Tibial nerve (tissue), 4 donors: ENCODE measurements around the gene ACBD6.

Source experiments
- EP300 ChIP-seq, 2 donors: sonication (generic); formaldehyde crosslinking; IDR thresholded peaks; one replicate each; pipeline ENCODE4 v1.6.1; 2017; ENCODE audit warnings: antibody characterized with exemption in 2 of 2, mild to moderate bottlenecking in 1 of 2
- POLR2A ChIP-seq, 2 donors: fragments of 450-650 bp; IDR thresholded peaks; one replicate each; pipeline ENCODE4 v1.6.1; 2017; ENCODE audit warnings: antibody characterized with exemption in 2 of 2, mild to moderate bottlenecking in 2 of 2, moderate library complexity in 2 of 2
- TF ChIP-seq, protein P1 (sequence below), 5 experiments: fragments of 200-600 bp in 3 of 5; fragments of 450-650 bp in 2 of 5; sonication (generic) in 3 of 5; IDR thresholded peaks; one replicate each; pipeline ENCODE4 v1.5.1; 2016 to 2019; ENCODE audit warnings: antibody characterized with exemption in 5 of 5, mild to moderate bottlenecking in 3 of 5, moderate library complexity in 2 of 5

DNA sequence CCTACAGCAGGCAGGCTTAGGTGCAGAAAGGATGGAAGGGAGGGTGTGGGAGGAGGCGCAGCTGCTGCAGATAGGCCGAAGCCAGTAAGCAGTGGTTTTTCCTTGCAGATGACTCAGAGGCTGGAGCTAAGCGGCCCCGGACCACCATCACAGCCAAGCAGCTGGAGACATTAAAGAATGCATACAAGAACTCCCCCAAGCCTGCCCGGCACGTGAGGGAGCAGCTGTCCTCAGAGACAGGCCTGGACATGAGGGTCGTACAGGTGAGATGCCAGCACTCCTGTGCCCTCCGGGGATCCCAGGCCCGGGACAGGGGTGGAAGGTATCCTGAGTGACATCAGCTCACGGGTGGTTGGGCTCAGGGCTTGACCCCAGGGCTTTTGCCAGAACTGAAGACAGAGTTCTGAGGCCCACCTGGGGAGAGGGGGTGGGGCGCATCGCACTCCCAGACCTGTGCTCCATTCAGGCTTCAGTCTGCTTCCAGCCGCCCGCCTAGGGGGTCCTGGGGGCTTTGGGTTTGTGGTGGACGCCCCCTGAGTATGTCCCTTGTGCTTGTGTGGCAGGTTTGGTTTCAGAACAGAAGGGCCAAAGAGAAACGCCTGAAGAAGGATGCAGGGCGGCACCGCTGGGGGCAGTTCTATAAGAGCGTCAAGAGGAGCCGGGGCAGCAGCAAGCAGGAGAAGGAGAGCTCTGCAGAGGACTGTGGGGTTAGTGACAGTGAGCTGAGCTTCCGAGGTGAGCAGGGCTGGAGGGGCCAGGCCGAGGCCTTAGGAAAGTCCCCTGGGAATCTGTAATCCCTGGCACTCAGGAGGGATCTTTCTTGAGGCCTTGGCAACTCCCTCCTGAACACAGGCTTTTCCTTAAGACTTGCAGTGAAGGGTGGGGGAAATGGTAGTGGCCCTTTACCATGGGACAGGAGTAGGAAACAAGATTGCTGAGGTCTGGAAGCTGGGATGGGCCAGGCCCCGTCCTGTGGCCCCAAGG is 230.8 kb downstream of the ACBD6 start:
- TF ChIP-seq, protein P1, sequence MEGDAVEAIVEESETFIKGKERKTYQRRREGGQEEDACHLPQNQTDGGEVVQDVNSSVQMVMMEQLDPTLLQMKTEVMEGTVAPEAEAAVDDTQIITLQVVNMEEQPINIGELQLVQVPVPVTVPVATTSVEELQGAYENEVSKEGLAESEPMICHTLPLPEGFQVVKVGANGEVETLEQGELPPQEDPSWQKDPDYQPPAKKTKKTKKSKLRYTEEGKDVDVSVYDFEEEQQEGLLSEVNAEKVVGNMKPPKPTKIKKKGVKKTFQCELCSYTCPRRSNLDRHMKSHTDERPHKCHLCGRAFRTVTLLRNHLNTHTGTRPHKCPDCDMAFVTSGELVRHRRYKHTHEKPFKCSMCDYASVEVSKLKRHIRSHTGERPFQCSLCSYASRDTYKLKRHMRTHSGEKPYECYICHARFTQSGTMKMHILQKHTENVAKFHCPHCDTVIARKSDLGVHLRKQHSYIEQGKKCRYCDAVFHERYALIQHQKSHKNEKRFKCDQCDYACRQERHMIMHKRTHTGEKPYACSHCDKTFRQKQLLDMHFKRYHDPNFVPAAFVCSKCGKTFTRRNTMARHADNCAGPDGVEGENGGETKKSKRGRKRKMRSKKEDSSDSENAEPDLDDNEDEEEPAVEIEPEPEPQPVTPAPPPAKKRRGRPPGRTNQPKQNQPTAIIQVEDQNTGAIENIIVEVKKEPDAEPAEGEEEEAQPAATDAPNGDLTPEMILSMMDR (IDR thresholded peaks at IDR 0.05), result no peak
- TF ChIP-seq POLR2A (IDR thresholded peaks at IDR 0.05) (no peak), EP300 (IDR thresholded peaks at IDR 0.05) (no peak)
